Fibroblast of skin of right quadriceps (primary cell): ENCODE results near the gene HSD3B7.

Experiments used
- DNase-seq: peaks from one replicate; pipeline ENCODE4 v3.0.0-alpha.2; 2013

HSD3B7 gene

GRCh38 chr16:30983898-30984610, 953 bp upstream of the HSD3B7 start:
- DNase-seq = no peak

GRCh38 chr16:30985401-30986128, 558 bp downstream of the HSD3B7 start:
- no peak for DNase-seq

GRCh38 chr16:30986129-30986991, 1.4 kb downstream of the HSD3B7 start:
- DNase-seq = no peak

GRCh38 chr16:30987581-30988190, 2.7 kb downstream of the HSD3B7 start:
- DNase-seq = no peak

- no peak for DNase-seq
These were observed 4.6 kb downstream of the HSD3B7 start for GRCh38 chr16:30989469-30990047.

GRCh38 chr16:30990105-30990504, 5.1 kb downstream of the HSD3B7 start:
- no peak for DNase-seq

GRCh38 chr16:30991052-30991451, 6.0 kb downstream of the HSD3B7 start:
- DNase-seq = no peak

GRCh38 chr16:30992276-30992780, 7.3 kb downstream of the HSD3B7 start:
- DNase-seq = no peak

- DNase-seq = no peak
These were observed 8.2 kb downstream of the HSD3B7 start for GRCh38 chr16:30992931-30993816.

- no peak for DNase-seq
These were observed 10.9 kb downstream of the HSD3B7 start for GRCh38 chr16:30995927-30996323.

- DNase-seq = no peak
These were observed 11.4 kb downstream of the HSD3B7 start for GRCh38 chr16:30996324-30996984.

GRCh38 chr16:30996985-30997724, 12.1 kb downstream of the HSD3B7 start:
- peak; percentile 72 for DNase-seq

GRCh38 chr16:30997725-30998711, 13.0 kb downstream of the HSD3B7 start:
- DNase-seq = peak; percentile 80

GRCh38 chr16:30998852-30999761, 14.1 kb downstream of the HSD3B7 start:
- no peak for DNase-seq

GRCh38 chr16:31000671-31001382, 15.8 kb downstream of the HSD3B7 start:
- no peak for DNase-seq

GRCh38 chr16:31001507-31002249, 16.7 kb downstream of the HSD3B7 start:
- no peak for DNase-seq
